Stimulated activated CD4-positive, alpha-beta T cell treated with anti-CD3 and anti-CD28 coated beads, Interleukin-2, amount 100 ng/mL, for 48 hours (primary cell): Measurements from ENCODE around the gene FLNB.

Experiments
- DNase-seq, 2 donors: peaks; one replicate each; pipeline ENCODE4 v3.0.0-alpha.2; 2020

FLNB gene

DNA sequence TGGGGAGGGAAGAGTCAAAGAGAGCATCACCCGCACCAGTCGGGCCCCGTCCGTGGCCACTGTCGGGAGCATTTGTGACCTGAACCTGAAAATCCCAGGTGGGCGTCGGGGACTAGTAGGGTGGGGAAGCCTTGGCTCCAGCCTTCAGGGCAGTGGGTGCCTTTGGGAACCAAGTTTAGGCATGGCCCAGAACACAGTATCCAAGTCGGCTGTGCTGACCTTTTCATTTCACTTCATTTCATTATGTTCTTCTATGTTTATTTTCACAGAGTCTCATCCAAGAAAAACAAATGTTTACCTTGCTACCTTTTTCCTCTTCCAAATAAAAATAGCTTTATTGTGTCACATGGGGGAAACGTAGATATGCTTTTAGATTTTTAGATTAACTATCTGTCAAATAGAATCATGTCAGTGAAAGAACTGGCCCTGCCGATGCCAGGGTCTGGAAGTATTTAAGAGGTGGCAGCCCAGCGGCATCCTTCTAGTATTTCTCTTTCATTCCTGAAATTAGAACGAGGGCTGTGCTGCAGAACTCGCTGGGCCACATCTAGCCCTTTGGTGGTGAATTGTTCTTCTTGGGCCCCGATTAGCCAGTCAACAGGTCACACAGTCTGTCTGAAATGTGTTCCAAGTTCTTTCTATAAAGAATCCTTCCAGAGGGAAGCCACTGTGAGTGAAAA lies 142.0 kb downstream of the FLNB start:
- DNase-seq: no peak

GRCh38 chr3:58150810-58151199 lies 142.6 kb downstream of the FLNB start:
- DNase-seq: no peak

- DNase-seq: no peak
Measured at GRCh38 chr3:58151637-58152036, 143.4 kb downstream of the FLNB start.

GRCh38 chr3:58152225-58153015 lies 144.2 kb downstream of the FLNB start:
- DNase-seq: no peak

DNA sequence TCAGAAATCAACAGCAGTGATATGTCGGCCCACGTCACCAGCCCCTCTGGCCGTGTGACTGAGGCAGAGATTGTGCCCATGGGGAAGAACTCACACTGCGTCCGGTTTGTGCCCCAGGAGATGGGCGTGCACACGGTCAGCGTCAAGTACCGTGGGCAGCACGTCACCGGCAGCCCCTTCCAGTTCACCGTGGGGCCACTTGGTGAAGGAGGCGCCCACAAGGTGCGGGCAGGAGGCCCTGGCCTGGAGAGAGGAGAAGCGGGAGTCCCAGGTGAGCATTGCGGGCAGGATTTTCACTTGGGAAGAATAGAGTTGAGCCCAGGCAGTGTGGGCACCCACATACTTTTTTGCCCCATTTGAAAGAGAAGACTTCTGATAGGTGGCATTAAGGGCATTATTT lies 145.1 kb downstream of the FLNB start:
- DNase-seq: no peak

GRCh38 chr3:58154626-58155449 lies 146.6 kb downstream of the FLNB start:
- no peak for DNase-seq

DNA sequence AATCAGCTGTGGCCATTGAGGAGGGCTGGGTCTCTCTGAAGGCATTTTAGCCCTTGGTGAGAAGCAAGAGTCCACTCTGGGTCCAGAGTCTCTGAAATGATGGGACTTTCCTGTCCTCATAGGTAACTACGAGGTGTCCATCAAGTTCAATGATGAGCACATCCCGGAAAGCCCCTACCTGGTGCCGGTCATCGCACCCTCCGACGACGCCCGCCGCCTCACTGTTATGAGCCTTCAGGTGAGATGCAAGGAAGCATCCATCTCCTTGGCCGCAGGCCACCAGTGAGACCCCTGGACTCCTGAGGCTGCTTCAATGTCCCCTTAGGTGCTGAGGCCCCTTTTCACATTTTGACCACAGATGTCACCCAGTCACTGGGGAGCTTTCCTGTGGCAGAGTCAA lies 147.6 kb downstream of the FLNB start:
- no peak for DNase-seq

DNA sequence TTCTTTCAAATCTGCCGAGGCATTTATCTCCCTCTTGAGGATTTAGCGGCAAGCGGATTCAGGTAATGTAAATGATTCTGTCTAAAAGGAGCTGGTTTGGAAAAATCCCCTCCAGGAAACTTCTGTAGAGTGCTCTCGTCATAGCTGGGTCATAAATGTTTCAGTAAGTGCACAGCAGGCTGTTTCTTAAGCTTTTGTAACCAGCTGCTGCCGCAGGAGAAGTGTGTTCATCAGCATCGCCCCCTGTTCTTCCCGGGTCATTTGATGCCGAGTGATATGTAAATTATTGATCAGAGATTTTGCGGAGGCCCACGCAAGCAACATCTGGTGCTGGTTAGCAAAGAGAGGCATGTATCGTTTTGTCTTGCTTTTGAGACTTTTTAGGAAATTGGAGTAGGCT lies 149.5 kb downstream of the FLNB start:
- no peak for DNase-seq

DNA sequence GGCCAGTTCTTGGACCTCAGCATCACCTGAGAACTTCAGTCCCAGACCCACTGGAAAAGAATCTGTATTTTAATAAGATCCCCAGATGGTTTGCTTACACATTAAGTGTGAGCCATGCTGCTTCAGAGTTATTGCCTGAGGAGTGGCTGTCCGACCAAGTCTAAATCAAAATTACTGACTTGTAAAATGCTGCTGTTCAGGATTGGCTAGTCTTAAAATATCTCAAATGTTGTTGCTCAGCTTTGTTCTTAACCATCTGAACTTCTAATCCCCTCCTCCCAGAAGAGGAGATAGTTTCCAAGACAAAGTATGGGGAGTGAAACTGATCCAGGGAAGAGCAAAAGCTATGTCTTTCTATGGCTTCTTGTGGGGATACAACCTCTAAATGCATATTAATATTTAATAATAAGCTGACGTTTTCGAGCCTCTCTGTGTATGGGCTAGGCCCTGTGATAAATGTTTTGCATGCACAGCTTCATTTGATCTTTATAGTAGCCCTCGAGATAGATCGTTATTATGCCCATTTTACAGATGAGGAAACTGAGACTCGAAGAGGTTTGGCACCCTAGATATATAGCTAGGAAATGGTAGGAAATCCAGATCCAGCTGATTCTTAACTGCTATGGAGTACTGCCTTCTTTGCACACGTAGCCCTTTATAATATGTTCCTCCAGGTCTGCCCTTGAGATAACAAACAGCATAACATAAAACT lies 150.4 kb downstream of the FLNB start:
- no peak for DNase-seq

GRCh38 chr3:58160399-58160798 lies 152.2 kb downstream of the FLNB start:
- DNase-seq: no peak

DNA sequence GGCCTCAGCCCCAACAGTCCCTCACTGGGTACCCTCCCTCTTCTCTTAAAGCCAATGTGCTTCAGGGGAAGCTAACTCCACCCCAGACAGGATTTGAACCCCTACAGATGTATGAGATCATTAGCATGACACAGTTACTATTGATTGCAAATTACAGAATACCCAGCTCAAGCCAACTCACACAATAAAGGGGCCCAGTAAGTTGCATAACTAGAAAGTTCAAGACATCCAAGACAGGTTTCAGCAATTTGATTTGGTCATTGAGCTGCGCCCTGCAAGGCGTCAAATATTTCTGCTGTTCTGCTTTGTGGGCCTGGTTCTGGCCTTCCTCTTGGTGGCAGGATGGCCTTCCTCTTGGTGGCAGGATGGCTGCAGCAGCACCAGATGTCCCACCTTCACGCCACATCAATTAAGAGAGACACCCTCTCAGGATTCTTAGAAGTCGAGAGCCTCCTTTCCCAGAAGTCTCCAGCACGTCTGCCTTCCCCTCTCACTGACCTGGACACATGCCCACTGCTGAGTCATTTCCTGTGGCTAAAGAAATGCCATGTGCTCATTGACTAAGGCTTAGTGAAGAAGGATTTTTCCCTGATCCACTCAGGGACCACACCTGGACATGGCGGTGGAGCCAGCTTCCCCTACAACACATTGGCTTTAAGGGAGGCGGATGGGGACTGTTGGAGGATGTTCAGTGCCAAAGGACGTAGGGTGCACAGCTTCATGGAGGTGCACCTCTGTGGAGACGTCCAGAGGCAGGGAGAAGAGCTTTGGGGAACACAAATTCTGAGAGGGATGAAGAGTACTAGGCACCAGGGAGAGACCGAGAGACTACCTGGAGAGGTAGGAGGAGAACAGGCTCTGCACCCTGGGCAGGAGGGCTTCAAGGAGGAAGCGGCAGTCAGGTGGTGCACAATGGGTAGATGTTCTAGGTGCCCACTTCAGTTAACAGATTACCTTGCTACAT lies 153.5 kb downstream of the FLNB start:
- DNase-seq: no peak

GRCh38 chr3:58163234-58163633 lies 155.0 kb downstream of the FLNB start:
- no peak for DNase-seq

- no peak for DNase-seq
Measured at GRCh38 chr3:58164199-58164879, 156.1 kb downstream of the FLNB start.

- DNase-seq: no peak
Measured at GRCh38 chr3:58164906-58165821, 156.9 kb downstream of the FLNB start.

- DNase-seq: peak; percentile 69 to 73
Measured at GRCh38 chr3:58167431-58168351, 159.5 kb downstream of the FLNB start.

DNA sequence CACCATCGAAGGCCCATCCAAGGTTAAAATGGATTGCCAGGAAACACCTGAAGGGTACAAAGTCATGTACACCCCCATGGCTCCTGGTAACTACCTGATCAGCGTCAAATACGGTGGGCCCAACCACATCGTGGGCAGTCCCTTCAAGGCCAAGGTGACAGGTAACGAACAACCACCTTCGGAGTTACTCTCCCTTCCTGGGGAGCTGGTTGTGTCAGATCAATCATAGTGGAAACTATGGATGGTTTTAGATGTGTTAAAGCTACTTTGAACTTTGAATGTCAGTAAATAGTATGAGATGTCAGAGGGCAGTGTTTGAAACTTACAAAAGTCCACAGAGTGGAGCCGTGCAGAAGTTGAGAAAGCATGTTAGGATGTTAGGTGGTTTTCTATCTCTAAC lies 160.3 kb downstream of the FLNB start:
- no peak for DNase-seq

- no peak for DNase-seq
Measured at GRCh38 chr3:58169371-58169770, 161.1 kb downstream of the FLNB start.

GRCh38 chr3:58170376-58170775 lies 162.2 kb downstream of the FLNB start:
- no peak for DNase-seq

DNA sequence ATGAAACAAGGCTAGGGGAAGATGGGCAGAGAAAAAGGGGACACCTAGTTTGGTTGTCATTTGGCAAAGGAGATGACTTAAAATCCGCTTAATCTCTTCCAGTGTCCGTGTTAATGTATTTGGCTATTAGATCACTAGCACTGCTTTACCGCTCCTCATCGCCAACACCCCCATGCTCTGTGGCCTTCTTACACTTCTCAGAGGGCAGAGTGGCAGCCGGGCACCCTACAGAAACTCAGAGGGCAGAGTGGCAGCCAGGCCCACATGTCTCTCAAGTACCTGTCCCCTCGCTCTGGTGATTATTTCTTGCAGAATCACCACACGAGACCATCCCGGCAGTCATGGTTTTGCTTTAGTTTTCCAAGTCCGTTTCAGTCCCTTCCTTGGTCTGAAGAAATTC lies 162.9 kb downstream of the FLNB start:
- no peak for DNase-seq
